HepG2 (cell line): Measurements from ENCODE around the gene CBX6. TPM values are rescaled to one million over a fixed set of nuclear protein-coding genes. Genes with fewer than 3 reads are reported as not detected.

ENCODE experiments used
- AFF4 ChIP-seq: sonication (generic); formaldehyde crosslinking; IDR thresholded peaks from 2 replicates; pipeline ENCODE4 v1.4.0; 2020; ENCODE audit warnings: missing genetic modification reagents
- AHR ChIP-seq: IDR thresholded peaks from 2 replicates; pipeline ENCODE4 v1.6.1; 2018; ENCODE audit warnings: missing genetic modification reagents, missing compliant biosample characterization
- ATF2 ChIP-seq: sonication (generic); formaldehyde crosslinking; IDR thresholded peaks from 2 replicates; pipeline ENCODE4 v1.4.0; 2020; ENCODE audit warnings: missing genetic modification reagents
- ATM ChIP-seq: fragments of 450-650 bp; IDR thresholded peaks from 2 replicates; pipeline ENCODE4 v1.7.1; 2017; ENCODE audit warnings: mild to moderate bottlenecking, borderline replicate concordance
- GPBP1L1 ChIP-seq: sonication (generic); formaldehyde crosslinking; IDR thresholded peaks from 2 replicates; pipeline ENCODE4 v1.5.0; 2020; ENCODE audit warnings: mild to moderate bottlenecking, missing genetic modification reagents
- HOXA5 ChIP-seq: sonication (generic); formaldehyde crosslinking; IDR thresholded peaks from 2 replicates; pipeline ENCODE4 v1.4.0; 2020; ENCODE audit warnings: missing genetic modification reagents
- MTF1 ChIP-seq: sonication (generic); formaldehyde crosslinking; IDR thresholded peaks from 2 replicates; pipeline ENCODE4 v1.5.0; 2020; ENCODE audit warnings: missing genetic modification reagents
- MXD3 ChIP-seq: IDR thresholded peaks from 2 replicates; pipeline ENCODE4 v1.6.1; 2016; ENCODE audit warnings: mild to moderate bottlenecking, missing biosample characterization, missing genetic modification reagents
- SMAD9 ChIP-seq: sonication (generic); formaldehyde crosslinking; IDR thresholded peaks from 2 replicates; pipeline ENCODE4 v1.5.1; 2020; ENCODE audit warnings: mild to moderate bottlenecking, missing genetic modification reagents
- TSC22D2 ChIP-seq: sonication (generic); formaldehyde crosslinking; IDR thresholded peaks from 2 replicates; pipeline ENCODE4 v1.5.1; 2020; ENCODE audit warnings: missing genetic modification reagents, mild to moderate bottlenecking, borderline replicate concordance
- ZBTB25 ChIP-seq: IDR thresholded peaks from 2 replicates; pipeline ENCODE4 v1.6.1; 2018; ENCODE audit warnings: missing genetic modification reagents
- ZBTB39 ChIP-seq: sonication (generic); formaldehyde crosslinking; IDR thresholded peaks from 2 replicates; pipeline ENCODE4 v1.5.0; 2020; ENCODE audit warnings: missing genetic modification reagents
- ZGPAT ChIP-seq: IDR thresholded peaks from 2 replicates; pipeline ENCODE4 v1.6.1; 2016; ENCODE audit warnings: mild to moderate bottlenecking
- ZNF256 ChIP-seq: sonication (generic); formaldehyde crosslinking; conservative IDR thresholded peaks from 2 replicates; pipeline ENCODE4 v1.4.0; 2020; ENCODE audit warnings: missing genetic modification reagents
- ZNF275 ChIP-seq: sonication (generic); formaldehyde crosslinking; IDR thresholded peaks from 2 replicates; pipeline ENCODE4 v1.8.0; 2022; ENCODE audit warnings: missing genetic modification reagents, mild to moderate bottlenecking, inconsistent platforms, borderline replicate concordance
- ZSCAN20 ChIP-seq: sonication (generic); formaldehyde crosslinking; IDR thresholded peaks from 2 replicates; pipeline ENCODE4 v1.4.0; 2020; ENCODE audit warnings: missing genetic modification reagents, mild to moderate bottlenecking, borderline replicate concordance
- polyA plus RNA-seq, 8 experiments: library from polyadenylated mRNA; depleted of rRNA in 3 of 8; stranded (reverse) in 7 of 8; unstranded in 1 of 8; fragments of >200 nt; fragmentation: Illumina TruSeq in 4 of 8; extraction: Trizol in 4 of 8; gene quantifications; 2 replicates each; pipeline versions ENCODE4 v1.2.1 to v1.2.3, GENCODE V29; 2011 to 2016; ENCODE audit warnings: low read depth in 4 of 8, missing spikeins in 1 of 8, mixed read lengths in 1 of 8; ENCODE audit not compliant: insufficient read depth in 1 of 8
- total RNA-seq, 5 experiments: library from RNA; depleted of rRNA; stranded (reverse); fragments of >200 nt; fragmentation: Illumina TruSeq; extraction: Trizol; gene quantifications; 2 replicates each; pipeline ENCODE4 v1.2.3, GENCODE V29; 2016; ENCODE audit warnings: low read depth in 1 of 5

The CBX6 gene
- total and polyA plus RNA-seq, 2 of the 13 experiments (the other 11 are each of a cell fraction or from before 2014, with no cell fraction given), result 1.7 to 6.5 TPM

GRCh38 chr22:38824585-38824984, 47.4 kb downstream of the CBX6 start (continued):
- no peak for TF ChIP-seq GPBP1L1
- TF ChIP-seq AFF4, result no peak
- TF ChIP-seq ZBTB39 (CRISPR knock-in tag), result no peak
- peak; percentile 76; the same call in 1 of the 2 replicates for TF ChIP-seq ATF2 (CRISPR knock-in tag)
- peak; percentile 98 for TF ChIP-seq TSC22D2 (CRISPR knock-in tag)
- no peak for TF ChIP-seq ATM
- TF ChIP-seq ZSCAN20, result peak; percentile 80; the same call in 1 of the 2 replicates
- TF ChIP-seq MXD3 (CRISPR knock-in tag), result peak; percentile 78; the same call in 1 of the 2 replicates
- TF ChIP-seq MTF1 (CRISPR knock-in tag), result peak; percentile 71; the same call in 1 of the 2 replicates
- peak; percentile 79; the same call in 1 of the 2 replicates for TF ChIP-seq AHR (CRISPR knock-in tag)
- TF ChIP-seq HOXA5 (CRISPR knock-in tag), result peak; percentile 92
- no peak for TF ChIP-seq ZNF275
- TF ChIP-seq ZNF256, result 0 out of 2 replicates have a peak, but pooled peaks have one; percentile 73
- TF ChIP-seq ZBTB25, result peak; percentile 87
- 0 out of 2 replicates have a peak, but pooled peaks have one; percentile 29 for TF ChIP-seq ZGPAT
- TF ChIP-seq SMAD9 (CRISPR knock-in tag), result 0 out of 2 replicates have a peak, but pooled peaks have one; percentile 35
